HG03469 (cell line): ENCODE results near the gene RECQL.
"Not testable (repeated sequence)": the region's sequence is repeated elsewhere in the genome, so short reads cannot be mapped to it uniquely, and the experiment has no call there.

Experiments
- ATAC-seq: cut with Tn5 transposase; IDR thresholded peaks from one replicate; pipeline ENCODE4 v1.9.1; 2021; ENCODE audit warnings: mild to moderate bottlenecking, moderate library complexity, moderate number of reproducible peaks; ENCODE audit not compliant: unreplicated experiment

The RECQL gene

GRCh38 chr12:21429994-21430393 is 71.4 kb downstream of the RECQL start:
- ATAC-seq = no peak

DNA sequence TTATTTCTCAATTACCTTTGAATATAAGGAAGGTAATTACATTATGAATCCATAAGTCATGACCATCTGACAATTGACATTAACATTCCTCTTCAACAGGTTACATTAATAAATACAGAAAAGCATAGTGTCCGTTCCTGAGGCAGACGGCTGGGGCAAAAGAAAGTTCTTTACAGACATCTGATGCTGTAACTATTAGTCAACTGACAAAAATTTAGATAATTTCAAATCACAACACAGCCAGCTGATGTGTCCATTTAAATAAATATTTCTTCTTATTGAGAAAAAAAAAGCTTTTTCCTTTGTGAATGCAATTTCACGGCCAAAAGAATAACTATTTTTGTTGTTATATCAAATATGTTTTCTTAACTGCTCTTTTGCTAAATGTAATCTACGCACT is 73.2 kb downstream of the RECQL start:
- ATAC-seq = no peak

DNA sequence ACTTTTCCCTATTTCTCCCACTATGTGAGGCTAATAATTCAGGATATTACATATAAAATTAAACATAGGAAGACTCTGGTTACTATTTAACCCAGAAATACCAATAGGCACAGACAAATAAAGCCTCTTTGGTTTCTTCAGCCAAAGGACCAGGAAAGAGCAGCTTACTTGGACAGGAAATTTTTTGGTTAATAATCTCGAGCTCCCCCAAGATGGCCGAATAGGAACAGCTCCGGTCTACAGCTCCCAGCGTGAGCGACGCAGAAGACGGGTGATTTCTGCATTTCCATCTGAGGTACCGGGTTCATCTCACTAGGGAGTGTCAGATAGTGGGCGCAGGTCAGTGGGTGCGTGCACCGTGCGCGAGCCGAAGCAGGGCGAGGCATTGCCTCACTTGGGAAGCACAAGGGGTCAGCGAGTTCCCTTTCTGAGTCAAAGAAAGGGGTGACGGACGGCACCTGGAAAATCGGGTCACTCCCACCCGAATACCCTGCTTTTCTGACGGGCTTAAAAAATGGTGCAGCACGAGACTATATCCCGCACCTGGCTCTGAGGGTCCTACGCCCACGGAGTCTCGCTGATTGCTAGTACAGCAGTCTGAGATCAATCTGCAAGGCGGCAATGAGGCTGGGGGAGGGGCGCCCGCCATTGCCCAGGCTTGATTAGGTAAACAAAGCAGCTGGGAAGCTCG is 82.3 kb downstream of the RECQL start:
- ATAC-seq = not testable (repeated sequence)
